Naive thymus-derived CD8-positive, alpha-beta T cell (primary cell): Measurements from ENCODE around the gene CAV2. TPM values are rescaled to one million over a fixed set of nuclear protein-coding genes. Genes with fewer than 3 reads are reported as not detected.

Experiments used
- polyA plus RNA-seq, 3 donors: library from polyadenylated mRNA; unstranded; fragments of 300-500 nt; fragmentation: Illumina TruSeq; gene quantifications; one replicate each; pipeline ENCODE4 v1.2.3, GENCODE V29; 2021
- total RNA-seq, 8 experiments: library from RNA in 2 of 8; stranded (reverse) in 2 of 8; gene quantifications; one replicate each; pipeline ENCODE4 v1.2.3 and lab custom pipeline; 2021 to 2026

The CAV2 gene
- total and polyA plus RNA-seq, 5 experiments from 2014 or later: not detected

Other genes with a start within 250 kb of the CAV2 start
- gene CAV1, start 25.3 kb downstream of the CAV2 start, total RNA-seq: not detected
- not detected for gene CAV1, start 25.3 kb downstream of the CAV2 start, polyA plus RNA-seq
- gene MET, start 172.5 kb downstream of the CAV2 start, total RNA-seq: not detected
- not detected for gene MET, start 172.5 kb downstream of the CAV2 start, polyA plus RNA-seq